ENCODE measurements around the gene GPX7. TPM values are rescaled to one million over a fixed set of nuclear protein-coding genes. Genes with fewer than 3 reads are reported as not detected.

The GPX7 gene
- total RNA-seq, 1 experiment from 2014 or later, result 21.7 TPM

DNA sequence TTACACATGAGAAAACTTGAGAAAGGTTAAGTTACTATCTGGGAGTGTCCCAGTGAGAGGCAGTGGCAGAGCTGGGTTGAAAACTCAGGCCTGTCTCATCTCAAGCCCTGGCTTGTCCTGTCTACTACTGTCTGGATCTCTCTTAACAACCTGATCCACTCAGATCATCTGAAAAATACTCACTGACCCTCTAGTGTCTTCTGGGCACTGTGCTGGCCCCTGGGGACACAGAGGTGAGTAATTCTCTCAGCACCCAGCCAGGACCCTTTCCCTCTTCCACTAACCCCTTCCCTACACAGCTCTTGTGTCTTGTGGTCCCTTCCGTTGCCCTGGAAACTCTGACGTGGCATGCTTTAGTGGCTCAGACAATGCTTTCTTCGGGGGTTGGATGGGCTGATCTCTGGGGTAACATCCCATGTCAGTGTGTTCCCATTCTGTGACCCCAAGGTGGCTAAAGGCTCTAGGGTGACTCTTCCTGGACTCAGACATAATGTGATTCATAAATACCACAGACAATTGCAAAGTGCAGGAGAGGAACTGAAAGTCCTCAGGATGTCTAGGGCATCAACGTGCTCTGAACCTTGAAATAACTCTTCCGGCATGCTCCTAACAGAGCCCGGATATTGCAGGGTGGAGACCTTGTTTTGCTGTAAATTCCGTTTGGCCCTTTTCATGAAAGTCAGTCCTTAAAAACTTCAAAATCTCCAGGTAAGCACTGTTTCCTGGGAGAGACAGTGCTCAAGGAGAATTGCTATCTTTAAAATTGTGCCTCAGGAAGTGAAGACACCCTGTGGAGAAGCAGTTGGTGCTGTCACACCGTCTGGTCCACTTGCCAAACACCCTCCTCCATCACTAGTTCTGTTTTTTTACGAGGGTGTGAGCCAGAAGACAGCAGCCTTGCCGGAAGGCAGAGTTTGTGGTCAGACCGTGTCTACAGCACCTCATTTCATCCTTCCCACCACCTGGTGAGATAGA lies 34.8 kb downstream of the GPX7 start:
- H3K9me3 Mint-ChIP-seq (ENCODE audit: unreplicated experiment), result no peaks in the 10 kb centered on the region
- no peaks in the 10 kb centered on the region for H3K27me3 ChIP-seq (replicated peaks; ENCODE audit: control insufficient read depth, insufficient read depth, low read length)
- DNase-seq, result no peak
- peaks cover 8% of the 10 kb centered on the region for H3K4me1 ChIP-seq
- peaks cover 8% of the 10 kb centered on the region for H3K4me1 Mint-ChIP-seq (ENCODE audit: low read depth, unreplicated experiment)
- no peak overlapping the region for H3K27ac Mint-ChIP-seq (ENCODE audit: unreplicated experiment)
- ChIA-PET POLR2A (no interaction called here), CTCF (no interaction called here)
- H3K9me3 ChIP-seq, result no peaks in the 10 kb centered on the region; the same call in 1 of the 2 replicates
- H3K4me3 Mint-ChIP-seq (ENCODE audit: unreplicated experiment), result no peak overlapping the region
- no peaks in the 10 kb centered on the region for H3K27me3 Mint-ChIP-seq (ENCODE audit: insufficient read depth, unreplicated experiment)
- no TSS peak for BruUV-seq (replicated peaks)
- intact Hi-C loops (cut with micrococcal nuclease; ENCODE audit: unreplicated experiment), result no loop called here
- TF ChIP-seq, protein P1, sequence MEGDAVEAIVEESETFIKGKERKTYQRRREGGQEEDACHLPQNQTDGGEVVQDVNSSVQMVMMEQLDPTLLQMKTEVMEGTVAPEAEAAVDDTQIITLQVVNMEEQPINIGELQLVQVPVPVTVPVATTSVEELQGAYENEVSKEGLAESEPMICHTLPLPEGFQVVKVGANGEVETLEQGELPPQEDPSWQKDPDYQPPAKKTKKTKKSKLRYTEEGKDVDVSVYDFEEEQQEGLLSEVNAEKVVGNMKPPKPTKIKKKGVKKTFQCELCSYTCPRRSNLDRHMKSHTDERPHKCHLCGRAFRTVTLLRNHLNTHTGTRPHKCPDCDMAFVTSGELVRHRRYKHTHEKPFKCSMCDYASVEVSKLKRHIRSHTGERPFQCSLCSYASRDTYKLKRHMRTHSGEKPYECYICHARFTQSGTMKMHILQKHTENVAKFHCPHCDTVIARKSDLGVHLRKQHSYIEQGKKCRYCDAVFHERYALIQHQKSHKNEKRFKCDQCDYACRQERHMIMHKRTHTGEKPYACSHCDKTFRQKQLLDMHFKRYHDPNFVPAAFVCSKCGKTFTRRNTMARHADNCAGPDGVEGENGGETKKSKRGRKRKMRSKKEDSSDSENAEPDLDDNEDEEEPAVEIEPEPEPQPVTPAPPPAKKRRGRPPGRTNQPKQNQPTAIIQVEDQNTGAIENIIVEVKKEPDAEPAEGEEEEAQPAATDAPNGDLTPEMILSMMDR (IDR thresholded peaks at IDR 0.05; ENCODE audit: insufficient read depth in 1 of 2, low read depth in 1 of 2, low read length in 1 of 2, severe bottlenecking in 1 of 2, unreplicated experiment in 1 of 2), result no peak
- no peaks in the 10 kb centered on the region for H3K36me3 ChIP-seq (ENCODE audit: control insufficient read depth, insufficient read depth, low read length)
- peaks cover 5% of the 10 kb centered on the region for H3K36me3 Mint-ChIP-seq (ENCODE audit: insufficient read depth, unreplicated experiment)
- H3K4me3 ChIP-seq (ENCODE audit: low read depth, low read length), result no peak overlapping the region

DNA sequence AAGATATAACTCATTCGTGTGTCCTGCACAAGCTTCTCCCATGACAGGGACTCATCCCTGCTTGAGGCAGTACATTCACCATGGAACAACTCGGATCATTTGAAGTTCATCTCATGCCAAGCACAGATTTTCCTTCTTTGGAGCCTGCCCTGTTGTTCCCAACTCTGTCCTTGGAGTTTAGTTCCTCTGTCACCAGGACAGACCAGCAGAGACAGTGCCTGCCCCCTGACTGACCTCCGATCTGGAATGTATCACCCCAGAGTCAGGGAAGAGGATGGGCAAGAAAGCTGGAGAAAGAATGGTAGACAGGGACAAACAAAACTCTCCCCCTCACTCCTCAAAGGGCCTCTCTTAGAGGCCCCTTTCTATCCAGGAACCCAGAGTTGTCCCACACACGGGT lies 35.8 kb downstream of the GPX7 start:
- DNase-seq, result no peak
- TF ChIP-seq, protein P1 (IDR thresholded peaks at IDR 0.05; ENCODE audit: insufficient read depth in 1 of 2, low read depth in 1 of 2, low read length in 1 of 2, severe bottlenecking in 1 of 2, unreplicated experiment in 1 of 2), result no peak
- Mint-ChIP-seq H3K9me3 (ENCODE audit: unreplicated experiment) (no peaks in the 10 kb centered on the region), H3K27ac (ENCODE audit: unreplicated experiment) (no peak overlapping the region), H3K4me1 (ENCODE audit: low read depth, unreplicated experiment) (peaks cover 8% of the 10 kb centered on the region), H3K4me3 (ENCODE audit: unreplicated experiment) (no peak overlapping the region), H3K36me3 (ENCODE audit: insufficient read depth, unreplicated experiment) (peaks cover 5% of the 10 kb centered on the region), H3K27me3 (ENCODE audit: insufficient read depth, unreplicated experiment) (no peaks in the 10 kb centered on the region)
- peaks cover 7% of the 10 kb centered on the region for H3K4me1 ChIP-seq
- ChIA-PET CTCF (no interaction called here), POLR2A (no interaction called here)
- no peak overlapping the region for H3K4me3 ChIP-seq (ENCODE audit: low read depth, low read length)
- H3K27me3 ChIP-seq (replicated peaks; ENCODE audit: control insufficient read depth, insufficient read depth, low read length), result no peaks in the 10 kb centered on the region
- no TSS peak for BruUV-seq (replicated peaks)
- intact Hi-C loops (cut with micrococcal nuclease; ENCODE audit: unreplicated experiment), result no loop called here
- H3K9me3 ChIP-seq, result no peaks in the 10 kb centered on the region; the same call in 1 of the 2 replicates
- no peaks in the 10 kb centered on the region for H3K36me3 ChIP-seq (ENCODE audit: control insufficient read depth, insufficient read depth, low read length)

DNA sequence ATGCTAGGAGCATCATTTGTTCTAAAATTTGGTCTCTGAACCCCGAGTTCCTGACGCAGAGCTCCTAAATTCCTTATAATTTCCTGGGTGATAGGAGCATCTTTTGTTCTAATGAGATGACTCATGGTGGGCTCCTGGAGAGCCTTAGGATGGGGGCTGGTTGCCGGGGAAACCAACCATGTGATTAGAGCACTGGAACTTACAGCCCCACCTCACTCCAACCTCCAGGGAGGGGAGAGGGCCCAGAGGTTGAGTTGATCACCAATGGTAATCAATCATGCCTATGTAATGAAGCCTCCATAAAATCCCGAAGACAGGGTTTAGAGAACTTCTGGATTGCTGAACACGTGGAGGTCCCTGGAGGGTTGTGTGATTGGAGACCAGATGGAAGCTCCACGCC lies 38.5 kb downstream of the GPX7 start:
- TF ChIP-seq, protein P1 (IDR thresholded peaks at IDR 0.05; ENCODE audit: insufficient read depth in 1 of 2, low read depth in 1 of 2, low read length in 1 of 2, severe bottlenecking in 1 of 2, unreplicated experiment in 1 of 2), result no peak
- Histone ChIP-seq H3K4me1 (peaks cover under 1% of the 10 kb centered on the region), H3K9me3 (no peaks in the 10 kb centered on the region), H3K27me3 (replicated peaks; ENCODE audit: control insufficient read depth, insufficient read depth, low read length) (no peaks in the 10 kb centered on the region), H3K36me3 (ENCODE audit: control insufficient read depth, insufficient read depth, low read length) (no peaks in the 10 kb centered on the region), H3K4me3 (ENCODE audit: low read depth, low read length) (no peak overlapping the region)
- Mint-ChIP-seq H3K36me3 (ENCODE audit: insufficient read depth, unreplicated experiment) (no peaks in the 10 kb centered on the region), H3K27ac (ENCODE audit: unreplicated experiment) (no peak overlapping the region), H3K27me3 (ENCODE audit: insufficient read depth, unreplicated experiment) (no peaks in the 10 kb centered on the region), H3K4me3 (ENCODE audit: unreplicated experiment) (no peak overlapping the region), H3K4me1 (ENCODE audit: low read depth, unreplicated experiment) (no peaks in the 10 kb centered on the region), H3K9me3 (ENCODE audit: unreplicated experiment) (no peaks in the 10 kb centered on the region)
- DNase-seq, result no peak
- intact Hi-C loops (cut with micrococcal nuclease; ENCODE audit: unreplicated experiment), result no loop called here
- POLR2A ChIA-PET, result interaction anchor here (0.7 kb wide), 1 partner anchor 46 kb away, joined by 3 read pairs; no protein-coding TSS in a partner anchor
- BruUV-seq (replicated peaks), result no TSS peak
- CTCF ChIA-PET, result no interaction called here

All from Caco-2 (cell line).